Stimulated activated CD4-positive, alpha-beta T cell treated with anti-CD3 and anti-CD28 coated beads, Interleukin-4, amount 100 ng/mL, for 48 hours (primary cell): ENCODE data around the gene HEPHL1.

Experiments used
- DNase-seq, 2 donors: peaks; one replicate each; pipeline ENCODE4 v3.0.0-alpha.2; 2020; ENCODE audit warnings: low read depth in 2 of 2

Gene HEPHL1

GRCh38 chr11:94024547-94024946, 3.4 kb downstream of the HEPHL1 start:
- DNase-seq, result no peak

- DNase-seq, result no peak
These were observed 4.7 kb downstream of the HEPHL1 start for GRCh38 chr11:94025690-94026394.

GRCh38 chr11:94027210-94027609, 6.1 kb downstream of the HEPHL1 start:
- no peak for DNase-seq

GRCh38 chr11:94028436-94028835, 7.3 kb downstream of the HEPHL1 start:
- no peak for DNase-seq

GRCh38 chr11:94030059-94030458, 8.9 kb downstream of the HEPHL1 start:
- no peak for DNase-seq

- no peak for DNase-seq
These were observed 10.5 kb downstream of the HEPHL1 start for GRCh38 chr11:94031625-94032024.

GRCh38 chr11:94032066-94032465, 10.9 kb downstream of the HEPHL1 start:
- no peak for DNase-seq

GRCh38 chr11:94032725-94033124, 11.6 kb downstream of the HEPHL1 start:
- DNase-seq, result no peak

- no peak for DNase-seq
These were observed 13.1 kb downstream of the HEPHL1 start for GRCh38 chr11:94034207-94034606.

- DNase-seq, result no peak
These were observed 14.9 kb downstream of the HEPHL1 start for GRCh38 chr11:94036096-94036495.

- DNase-seq, result no peak
These were observed 22.1 kb downstream of the HEPHL1 start for GRCh38 chr11:94043241-94043640.

- no peak for DNase-seq
These were observed 25.6 kb downstream of the HEPHL1 start for GRCh38 chr11:94046796-94047195.

GRCh38 chr11:94048032-94048709, 27.0 kb downstream of the HEPHL1 start:
- DNase-seq, result no peak

GRCh38 chr11:94049351-94049750, 28.2 kb downstream of the HEPHL1 start:
- DNase-seq, result no peak

- no peak for DNase-seq
These were observed 37.5 kb downstream of the HEPHL1 start for GRCh38 chr11:94058630-94059029.

- no peak for DNase-seq
These were observed 37.9 kb downstream of the HEPHL1 start for GRCh38 chr11:94059065-94059464.

GRCh38 chr11:94060401-94060800, 39.2 kb downstream of the HEPHL1 start:
- DNase-seq, result no peak

GRCh38 chr11:94062360-94062759, 41.2 kb downstream of the HEPHL1 start:
- no peak for DNase-seq

GRCh38 chr11:94066901-94067429, 45.8 kb downstream of the HEPHL1 start:
- no peak for DNase-seq

GRCh38 chr11:94068764-94069163, 47.6 kb downstream of the HEPHL1 start:
- no peak for DNase-seq

- no peak for DNase-seq
These were observed 56.6 kb downstream of the HEPHL1 start for GRCh38 chr11:94077552-94078293.

- no peak for DNase-seq
These were observed 63.0 kb downstream of the HEPHL1 start for GRCh38 chr11:94084164-94084563.

- no peak for DNase-seq
These were observed 67.8 kb downstream of the HEPHL1 start for GRCh38 chr11:94088906-94089305.
